NAMALWA (cell line): Measurements from ENCODE around the gene FAM110C.
"Not testable (repeated sequence)": the region's sequence is repeated elsewhere in the genome, so short reads cannot be mapped to it uniquely, and the experiment has no call there.

Source experiments
- DNase-seq: peaks from one replicate; pipeline ENCODE4 v3.0.0-alpha.2; 2015; ENCODE audit warnings: low spot score

FAM110C gene

GRCh38 chr2:42788-43187 is 3.5 kb downstream of the FAM110C start:
- no peak for DNase-seq

GRCh38 chr2:40465-40864 is 5.8 kb downstream of the FAM110C start:
- DNase-seq = no peak

- DNase-seq = no peak
Measured at GRCh38 chr2:38155-38554, 8.2 kb downstream of the FAM110C start.

GRCh38 chr2:36318-36717 is 10.0 kb downstream of the FAM110C start:
- DNase-seq = no peak

GRCh38 chr2:35852-36251 is 10.5 kb downstream of the FAM110C start:
- DNase-seq = no peak

- DNase-seq = no peak
Measured at GRCh38 chr2:33620-34019, 12.7 kb downstream of the FAM110C start.

- no peak for DNase-seq
Measured at GRCh38 chr2:32068-32467, 14.2 kb downstream of the FAM110C start.

GRCh38 chr2:29253-29652 is 17.1 kb downstream of the FAM110C start:
- DNase-seq = no peak

GRCh38 chr2:28406-28975 is 17.8 kb downstream of the FAM110C start:
- DNase-seq = no peak

- no peak for DNase-seq
Measured at GRCh38 chr2:26891-27290, 19.4 kb downstream of the FAM110C start.

GRCh38 chr2:25543-25942 is 20.8 kb downstream of the FAM110C start:
- DNase-seq = no peak

GRCh38 chr2:24591-24990 is 21.7 kb downstream of the FAM110C start:
- DNase-seq = not testable (repeated sequence)

GRCh38 chr2:24107-24506 is 22.2 kb downstream of the FAM110C start:
- DNase-seq = no peak

- DNase-seq = no peak
Measured at GRCh38 chr2:23283-23682, 23.0 kb downstream of the FAM110C start.

- not testable (repeated sequence) for DNase-seq
Measured at GRCh38 chr2:22244-22643, 24.1 kb downstream of the FAM110C start.

- DNase-seq = not testable (repeated sequence)
Measured at GRCh38 chr2:20259-20658, 26.0 kb downstream of the FAM110C start.

GRCh38 chr2:19505-19904 is 26.8 kb downstream of the FAM110C start:
- DNase-seq = no peak

- DNase-seq = peak; percentile 23
Measured at GRCh38 chr2:18402-19271, 27.7 kb downstream of the FAM110C start.

GRCh38 chr2:15916-16315 is 30.4 kb downstream of the FAM110C start:
- not testable (repeated sequence) for DNase-seq

GRCh38 chr2:11248-11941 is 34.9 kb downstream of the FAM110C start:
- DNase-seq = peak; percentile 86

- DNase-seq = peak; percentile 21
Measured at GRCh38 chr2:10222-10875, 36.0 kb downstream of the FAM110C start.
